ENCODE measurements around the gene TEAD1.

DNA sequence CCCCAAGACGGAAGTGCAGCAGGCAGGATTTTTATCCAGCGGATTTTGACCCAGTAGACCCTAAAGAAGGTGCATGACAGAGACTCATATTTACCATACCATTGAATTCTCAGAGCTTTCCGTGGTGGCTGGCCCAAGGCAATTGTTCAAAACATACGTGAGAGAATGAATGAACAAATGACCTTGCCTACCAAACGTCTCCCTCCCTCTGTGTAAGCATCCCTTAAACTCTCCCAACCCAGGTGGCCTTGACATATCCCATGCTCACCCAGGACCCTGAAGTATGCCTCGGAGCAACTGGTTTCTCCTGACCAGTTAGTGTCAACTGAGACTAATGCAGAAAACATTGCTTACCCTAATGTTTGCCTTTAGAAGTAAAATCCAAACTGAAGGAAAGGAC, 154.9 kb downstream of the TEAD1 start:
- TF ChIP-seq, protein P1, sequence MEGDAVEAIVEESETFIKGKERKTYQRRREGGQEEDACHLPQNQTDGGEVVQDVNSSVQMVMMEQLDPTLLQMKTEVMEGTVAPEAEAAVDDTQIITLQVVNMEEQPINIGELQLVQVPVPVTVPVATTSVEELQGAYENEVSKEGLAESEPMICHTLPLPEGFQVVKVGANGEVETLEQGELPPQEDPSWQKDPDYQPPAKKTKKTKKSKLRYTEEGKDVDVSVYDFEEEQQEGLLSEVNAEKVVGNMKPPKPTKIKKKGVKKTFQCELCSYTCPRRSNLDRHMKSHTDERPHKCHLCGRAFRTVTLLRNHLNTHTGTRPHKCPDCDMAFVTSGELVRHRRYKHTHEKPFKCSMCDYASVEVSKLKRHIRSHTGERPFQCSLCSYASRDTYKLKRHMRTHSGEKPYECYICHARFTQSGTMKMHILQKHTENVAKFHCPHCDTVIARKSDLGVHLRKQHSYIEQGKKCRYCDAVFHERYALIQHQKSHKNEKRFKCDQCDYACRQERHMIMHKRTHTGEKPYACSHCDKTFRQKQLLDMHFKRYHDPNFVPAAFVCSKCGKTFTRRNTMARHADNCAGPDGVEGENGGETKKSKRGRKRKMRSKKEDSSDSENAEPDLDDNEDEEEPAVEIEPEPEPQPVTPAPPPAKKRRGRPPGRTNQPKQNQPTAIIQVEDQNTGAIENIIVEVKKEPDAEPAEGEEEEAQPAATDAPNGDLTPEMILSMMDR (IDR thresholded peaks at IDR 0.05; ENCODE audit: insufficient read depth, low read length): no peak
- TF ChIP-seq, protein P2, sequence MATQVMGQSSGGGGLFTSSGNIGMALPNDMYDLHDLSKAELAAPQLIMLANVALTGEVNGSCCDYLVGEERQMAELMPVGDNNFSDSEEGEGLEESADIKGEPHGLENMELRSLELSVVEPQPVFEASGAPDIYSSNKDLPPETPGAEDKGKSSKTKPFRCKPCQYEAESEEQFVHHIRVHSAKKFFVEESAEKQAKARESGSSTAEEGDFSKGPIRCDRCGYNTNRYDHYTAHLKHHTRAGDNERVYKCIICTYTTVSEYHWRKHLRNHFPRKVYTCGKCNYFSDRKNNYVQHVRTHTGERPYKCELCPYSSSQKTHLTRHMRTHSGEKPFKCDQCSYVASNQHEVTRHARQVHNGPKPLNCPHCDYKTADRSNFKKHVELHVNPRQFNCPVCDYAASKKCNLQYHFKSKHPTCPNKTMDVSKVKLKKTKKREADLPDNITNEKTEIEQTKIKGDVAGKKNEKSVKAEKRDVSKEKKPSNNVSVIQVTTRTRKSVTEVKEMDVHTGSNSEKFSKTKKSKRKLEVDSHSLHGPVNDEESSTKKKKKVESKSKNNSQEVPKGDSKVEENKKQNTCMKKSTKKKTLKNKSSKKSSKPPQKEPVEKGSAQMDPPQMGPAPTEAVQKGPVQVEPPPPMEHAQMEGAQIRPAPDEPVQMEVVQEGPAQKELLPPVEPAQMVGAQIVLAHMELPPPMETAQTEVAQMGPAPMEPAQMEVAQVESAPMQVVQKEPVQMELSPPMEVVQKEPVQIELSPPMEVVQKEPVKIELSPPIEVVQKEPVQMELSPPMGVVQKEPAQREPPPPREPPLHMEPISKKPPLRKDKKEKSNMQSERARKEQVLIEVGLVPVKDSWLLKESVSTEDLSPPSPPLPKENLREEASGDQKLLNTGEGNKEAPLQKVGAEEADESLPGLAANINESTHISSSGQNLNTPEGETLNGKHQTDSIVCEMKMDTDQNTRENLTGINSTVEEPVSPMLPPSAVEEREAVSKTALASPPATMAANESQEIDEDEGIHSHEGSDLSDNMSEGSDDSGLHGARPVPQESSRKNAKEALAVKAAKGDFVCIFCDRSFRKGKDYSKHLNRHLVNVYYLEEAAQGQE (IDR thresholded peaks at IDR 0.05; ENCODE audit: insufficient replicate concordance, low read depth): no peak
- TF ChIP-seq POLR2AphosphoS5 (IDR thresholded peaks at IDR 0.05; ENCODE audit: low read depth) (no peak), GABPA (IDR thresholded peaks at IDR 0.05; ENCODE audit: low read depth) (no peak)
